ENCODE measurements around the gene ALPK3. TPM values are rescaled to one million over a fixed set of nuclear protein-coding genes. Genes with fewer than 3 reads are reported as not detected.

ALPK3 gene
- total RNA-seq, 2 donors from 2014 or later: 59.9 to 75.7 TPM

GRCh38 chr15:84919106-84919667 is 102.0 kb downstream of the ALPK3 start:
- ATAC-seq (no peak), DNase-seq (no peak)
- intact Hi-C loops (cut with DNase I): no loop called here

GRCh38 chr15:84921121-84921520 is 104.0 kb downstream of the ALPK3 start:
- DNase-seq (no peak), ATAC-seq (no peak)
- intact Hi-C loops (cut with DNase I): loop anchor here (10.0 kb wide), 2 partner anchors 266 to 326 kb away; partner anchors contain the start of genes NMB (in 1 of the 2) and WDR73 (in 1 of the 2)

GRCh38 chr15:84922530-84922929 is 105.4 kb downstream of the ALPK3 start:
- DNase-seq (no peak), ATAC-seq (no peak)
- intact Hi-C loops (cut with DNase I): loop anchor here (10.0 kb wide), 2 partner anchors 268 to 328 kb away; partner anchors contain the start of genes NMB (in 1 of the 2) and WDR73 (in 1 of the 2)

Other genes with a start within 250 kb of the ALPK3 start
- 1 to 10 TPM; 4.5 to 5.0 TPM for gene ZSCAN2, start 216.3 kb upstream of the ALPK3 start, total RNA-seq
- 10 to 100 TPM; 13.0 to 14.7 TPM for gene WDR73, start 163.1 kb upstream of the ALPK3 start, total RNA-seq
- 10 to 100 TPM; 14.7 to 31.6 TPM for gene NMB, start 159.2 kb upstream of the ALPK3 start, total RNA-seq
- gene SEC11A, start 101.2 kb upstream of the ALPK3 start, total RNA-seq: 100 to 1,000 TPM in 1 of 2 donors, 10 to 100 TPM in 1; 98.1 to 104 TPM
- gene ZNF592, start 68.8 kb upstream of the ALPK3 start, total RNA-seq: 10 to 100 TPM; 17.0 to 19.3 TPM
- under 1 TPM; 0.13 to 0.18 TPM for gene SLC28A1, start 67.3 kb downstream of the ALPK3 start, total RNA-seq
- gene PDE8A, start 164.5 kb downstream of the ALPK3 start, total RNA-seq: 10 to 100 TPM; 21.1 to 26.3 TPM

Data from left cardiac atrium (tissue), 4 donors.